B cell (primary cell): ENCODE data around the gene TAF1C.

Source experiments
- EZH2 ChIP-seq: IDR thresholded peaks from 2 replicates; pipeline ENCODE4 v1.6.1; 2012; ENCODE audit warnings: borderline replicate concordance, low read depth, mild to moderate bottlenecking, moderate library complexity, low read length; ENCODE audit not compliant: insufficient read depth, poor library complexity, severe bottlenecking
- TF ChIP-seq, protein P1 (sequence below): fragments of 200-600 bp; IDR thresholded peaks from one replicate; pipeline ENCODE4 v1.8.0; 2022; ENCODE audit warnings: antibody characterized with exemption, mild to moderate bottlenecking

GRCh38 chr16:84174396-84174795 lies 12.5 kb downstream of the TAF1C start:
- TF ChIP-seq, protein P1, sequence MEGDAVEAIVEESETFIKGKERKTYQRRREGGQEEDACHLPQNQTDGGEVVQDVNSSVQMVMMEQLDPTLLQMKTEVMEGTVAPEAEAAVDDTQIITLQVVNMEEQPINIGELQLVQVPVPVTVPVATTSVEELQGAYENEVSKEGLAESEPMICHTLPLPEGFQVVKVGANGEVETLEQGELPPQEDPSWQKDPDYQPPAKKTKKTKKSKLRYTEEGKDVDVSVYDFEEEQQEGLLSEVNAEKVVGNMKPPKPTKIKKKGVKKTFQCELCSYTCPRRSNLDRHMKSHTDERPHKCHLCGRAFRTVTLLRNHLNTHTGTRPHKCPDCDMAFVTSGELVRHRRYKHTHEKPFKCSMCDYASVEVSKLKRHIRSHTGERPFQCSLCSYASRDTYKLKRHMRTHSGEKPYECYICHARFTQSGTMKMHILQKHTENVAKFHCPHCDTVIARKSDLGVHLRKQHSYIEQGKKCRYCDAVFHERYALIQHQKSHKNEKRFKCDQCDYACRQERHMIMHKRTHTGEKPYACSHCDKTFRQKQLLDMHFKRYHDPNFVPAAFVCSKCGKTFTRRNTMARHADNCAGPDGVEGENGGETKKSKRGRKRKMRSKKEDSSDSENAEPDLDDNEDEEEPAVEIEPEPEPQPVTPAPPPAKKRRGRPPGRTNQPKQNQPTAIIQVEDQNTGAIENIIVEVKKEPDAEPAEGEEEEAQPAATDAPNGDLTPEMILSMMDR, result no peak
- TF ChIP-seq EZH2, result no peak
